Ascending aorta (tissue), 2 donors: Measurements from ENCODE around the gene STAT2. TPM values are rescaled to one million over a fixed set of nuclear protein-coding genes. Genes with fewer than 3 reads are reported as not detected.
A peak's percentile ranks its signal among the peaks of the same experiment; 100 is the strongest.

Source experiments
- DNase-seq, 2 donors: peaks; one replicate each; pipeline ENCODE4 v3.0.0-alpha.2; 2019; ENCODE audit warnings: low spot score in 2 of 2
- H3K27ac ChIP-seq, 2 donors: fragments of 200-600 bp; sonication (generic); one replicate each; pipeline ENCODE4 v1.5.1; 2016 to 2017; ENCODE audit warnings: mild to moderate bottlenecking in 1 of 2
- H3K27me3 ChIP-seq: fragments of 200-600 bp; sonication (generic); one replicate; pipeline ENCODE4 v1.5.1; 2017
- H3K36me3 ChIP-seq, 2 donors: fragments of 200-600 bp; sonication (generic); one replicate each; pipeline ENCODE4 v1.5.1; 2016
- H3K4me1 ChIP-seq, 2 donors: fragments of 200-600 bp; sonication (generic); one replicate each; pipeline ENCODE4 v1.5.1; 2016 to 2017; ENCODE audit warnings: mild to moderate bottlenecking in 1 of 2
- H3K4me3 ChIP-seq, 2 donors: fragments of 200-600 bp; sonication (generic); one replicate each; pipeline ENCODE4 v1.5.1; 2016 to 2017; ENCODE audit warnings: mild to moderate bottlenecking in 1 of 2
- H3K9me3 ChIP-seq, 2 donors: fragments of 200-600 bp; sonication (generic); one replicate each; pipeline ENCODE4 v1.5.1; 2016
- CTCF ChIP-seq, 3 experiments: fragments of 200-600 bp in 2 of 3; fragments of 450-650 bp in 1 of 3; sonication (generic) in 2 of 3; IDR thresholded peaks; one replicate each; pipeline ENCODE4 v1.5.1; 2016 to 2019; ENCODE audit warnings: antibody characterized with exemption in 3 of 3, mild to moderate bottlenecking in 1 of 3, moderate library complexity in 1 of 3
- intact Hi-C: fragments of 100-400 bp; cut with DNase I; formaldehyde crosslinking; loops from one replicate; pipeline ENCODE4 v1.15.1; 2023
- total RNA-seq: library from RNA; depleted of rRNA; stranded (reverse); fragments of >200 nt; gene quantifications from one replicate; pipeline ENCODE4 v1.1.0, GENCODE V29; 2016

Gene STAT2
- total RNA-seq, 1 donor from 2014 or later, result 246 TPM

GRCh38 chr12:56392331-56392730, 32.4 kb upstream of the STAT2 start:
- H3K27me3 ChIP-seq, result no peaks in the 10 kb centered on the region
- no peak overlapping the region for H3K27ac ChIP-seq
- DNase-seq, result no peak
- no peaks in the 10 kb centered on the region for H3K36me3 ChIP-seq
- H3K9me3 ChIP-seq, result no peaks in the 10 kb centered on the region
- intact Hi-C loops, result no loop called here
- no peaks in the 10 kb centered on the region for H3K4me1 ChIP-seq
- H3K4me3 ChIP-seq, result no peak overlapping the region
- TF ChIP-seq CTCF (IDR thresholded peaks at IDR 0.05), result no peak

- intact Hi-C loops, result no loop called here
- DNase-seq, result no peak
Measured at GRCh38 chr12:56391721-56392120, 31.8 kb upstream of the STAT2 start.

GRCh38 chr12:56389412-56389811, 29.5 kb upstream of the STAT2 start:
- no peak for TF ChIP-seq CTCF (IDR thresholded peaks at IDR 0.05)
- Histone ChIP-seq H3K4me1 (no peaks in the 10 kb centered on the region), H3K36me3 (no peaks in the 10 kb centered on the region), H3K27ac (no peak overlapping the region), H3K4me3 (no peak overlapping the region), H3K27me3 (no peaks in the 10 kb centered on the region), H3K9me3 (no peaks in the 10 kb centered on the region)
- DNase-seq, result no peak
- intact Hi-C loops, result no loop called here

More at GRCh38 chr12:56391721-56392120, 31.8 kb upstream of the STAT2 start:
- TF ChIP-seq CTCF (IDR thresholded peaks at IDR 0.05), result no peak
- no peaks in the 10 kb centered on the region for H3K4me1 ChIP-seq
- no peak overlapping the region for H3K27ac ChIP-seq
- no peak overlapping the region for H3K4me3 ChIP-seq
- no peaks in the 10 kb centered on the region for H3K36me3 ChIP-seq
- no peaks in the 10 kb centered on the region for H3K9me3 ChIP-seq
- H3K27me3 ChIP-seq, result no peaks in the 10 kb centered on the region

- Histone ChIP-seq H3K36me3 (no peaks in the 10 kb centered on the region), H3K27me3 (no peaks in the 10 kb centered on the region), H3K4me1 (no peaks in the 10 kb centered on the region), H3K9me3 (no peaks in the 10 kb centered on the region), H3K4me3 (no peak overlapping the region), H3K27ac (no peak overlapping the region)
- DNase-seq, result peak in 1 of 2 donors; percentile 34
- intact Hi-C loops, result no loop called here
- TF ChIP-seq CTCF (IDR thresholded peaks at IDR 0.05), result no peak
Measured at GRCh38 chr12:56387152-56387736, 27.3 kb upstream of the STAT2 start.

- no peaks in the 10 kb centered on the region for H3K4me1 ChIP-seq
- TF ChIP-seq CTCF (IDR thresholded peaks at IDR 0.05), result no peak
Measured at GRCh38 chr12:56385873-56386272, 26.0 kb upstream of the STAT2 start.

GRCh38 chr12:56382611-56383010, 22.7 kb upstream of the STAT2 start:
- H3K9me3 ChIP-seq, result no peaks in the 10 kb centered on the region
- no peak overlapping the region for H3K27ac ChIP-seq
- no peaks in the 10 kb centered on the region for H3K27me3 ChIP-seq
- no peaks in the 10 kb centered on the region for H3K4me1 ChIP-seq
- H3K4me3 ChIP-seq, result no peak overlapping the region
- H3K36me3 ChIP-seq, result no peaks in the 10 kb centered on the region
- peak in 1 of 2 donors; percentile 25 for DNase-seq
- no peak for TF ChIP-seq CTCF (IDR thresholded peaks at IDR 0.05)
- intact Hi-C loops, result no loop called here

More at GRCh38 chr12:56385873-56386272, 26.0 kb upstream of the STAT2 start:
- Histone ChIP-seq H3K27ac (no peak overlapping the region), H3K4me3 (no peak overlapping the region), H3K9me3 (no peaks in the 10 kb centered on the region), H3K27me3 (no peaks in the 10 kb centered on the region), H3K36me3 (no peaks in the 10 kb centered on the region)
- intact Hi-C loops, result no loop called here
- peak in 1 of 2 donors; percentile 55 for DNase-seq
